H1 (cell line): Measurements from ENCODE around the gene ATM.

Source experiments
- CTCF ChIP-seq, 3 experiments: IDR thresholded peaks; 1 replicate in 2 of 3; 2 replicates in 1 of 3; pipeline versions ENCODE4 v1.5.1 to v1.6.1; 2011; ENCODE audit warnings: low read length in 3 of 3, mild to moderate bottlenecking in 3 of 3, inconsistent platforms in 2 of 3, low read depth in 1 of 3, moderate library complexity in 1 of 3; ENCODE audit not compliant: insufficient read depth in 1 of 3; ENCODE audit errors: control extremely low read depth in 1 of 3
- EP300 ChIP-seq, 2 experiments: IDR thresholded peaks; 1 replicate in 1 of 2; 2 replicates in 1 of 2; pipeline ENCODE4 v1.6.1; 2011 to 2012; ENCODE audit warnings: low read depth in 2 of 2, low read length in 2 of 2, mild to moderate bottlenecking in 2 of 2, borderline replicate concordance in 1 of 2, inconsistent platforms in 1 of 2, moderate library complexity in 1 of 2
- GABPA ChIP-seq: IDR thresholded peaks from 2 replicates; pipeline ENCODE4 v1.6.1; 2011; ENCODE audit warnings: mild to moderate bottlenecking, low read length, moderate library complexity, borderline replicate concordance; ENCODE audit not compliant: insufficient read depth
- KDM1A ChIP-seq: fragments of 200-600, 300-600 bp; sonication (generic); IDR thresholded peaks from 2 replicates; pipeline ENCODE4 v1.7.1; 2016; ENCODE audit warnings: mild to moderate bottlenecking, low read length, borderline replicate concordance
- MAX ChIP-seq: IDR thresholded peaks from 2 replicates; pipeline ENCODE4 v1.6.1; 2012; ENCODE audit warnings: inconsistent platforms
- POLR2A ChIP-seq, 2 experiments: IDR thresholded peaks; 1 replicate in 1 of 2; 2 replicates in 1 of 2; pipeline ENCODE4 v1.6.1; 2011; ENCODE audit warnings: low read depth in 2 of 2, low read length in 2 of 2, mild to moderate bottlenecking in 2 of 2; ENCODE audit errors: control extremely low read depth in 1 of 2
- POLR2AphosphoS5 ChIP-seq: IDR thresholded peaks from 2 replicates; pipeline ENCODE4 v1.6.1; 2011; ENCODE audit warnings: low read depth, low read length
- RAD21 ChIP-seq, 2 experiments: IDR thresholded peaks in 1 of 2; conservative IDR thresholded peaks in 1 of 2; 2 replicates each; pipeline ENCODE4 v1.6.1; 2011; ENCODE audit warnings: low read depth in 2 of 2, low read length in 2 of 2, improper control_type of control experiment in 1 of 2, inconsistent platforms in 1 of 2, mild to moderate bottlenecking in 1 of 2, moderate library complexity in 1 of 2
- RXRA ChIP-seq: IDR thresholded peaks from 2 replicates; pipeline ENCODE4 v1.6.1; 2011; ENCODE audit warnings: low read depth, mild to moderate bottlenecking, low read length, moderate library complexity; ENCODE audit not compliant: insufficient read depth
- SIN3A ChIP-seq, 2 experiments: IDR thresholded peaks in 1 of 2; conservative IDR thresholded peaks in 1 of 2; 2 replicates each; pipeline ENCODE4 v1.6.1; 2011 to 2012; ENCODE audit warnings: low read length in 2 of 2, improper control_type of control experiment in 1 of 2, low read depth in 1 of 2, mild to moderate bottlenecking in 1 of 2

- no peak for TF ChIP-seq EP300 (IDR thresholded peaks at IDR 0.05; ENCODE audit: borderline replicate concordance in 1 of 2, low read depth in 2 of 2, low read length in 2 of 2)
- no peak for TF ChIP-seq SIN3A (conservative IDR thresholded peaks at IDR 0.05 in 1 of 2, IDR thresholded peaks at IDR 0.05 in 1 of 2; ENCODE audit: low read depth in 1 of 2, low read length in 2 of 2)
- TF ChIP-seq RXRA, result no peak
- TF ChIP-seq POLR2A (IDR thresholded peaks at IDR 0.05; ENCODE audit: control extremely low read depth in 1 of 2, low read depth in 2 of 2, low read length in 2 of 2), result no peak
- no peak for TF ChIP-seq CTCF (IDR thresholded peaks at IDR 0.05; ENCODE audit: control extremely low read depth in 1 of 3, insufficient read depth in 1 of 3, low read depth in 1 of 3, low read length in 3 of 3)
- TF ChIP-seq GABPA, result no peak
- TF ChIP-seq POLR2AphosphoS5, result no peak
- no peak for TF ChIP-seq RAD21 (IDR thresholded peaks at IDR 0.05 in 1 of 2, conservative IDR thresholded peaks at IDR 0.05 in 1 of 2; ENCODE audit: low read depth in 2 of 2, low read length in 2 of 2)
- no peak for TF ChIP-seq MAX
- no peak for TF ChIP-seq KDM1A
Observed at GRCh38 chr11:108341654-108342053, 118.8 kb downstream of the ATM start.
